Lower lobe of right lung (tissue), 2 donors: Measurements from ENCODE around the gene CRTC2. TPM values are rescaled to one million over a fixed set of nuclear protein-coding genes. Genes with fewer than 3 reads are reported as not detected.
A peak's percentile ranks its signal among the peaks of the same experiment; 100 is the strongest.

Experiments
- ATAC-seq, 2 donors: fragments of 200-7000 bp; cut with Tn5 transposase; one replicate each; pipeline ENCODE4 v1.9.1; 2020 to 2022; ENCODE audit warnings: mild to moderate bottlenecking in 2 of 2, moderate library complexity in 2 of 2
- DNase-seq: peaks from one replicate; pipeline ENCODE4 v3.0.0-alpha.2; 2020
- H3K27ac ChIP-seq: fragments of 200-600 bp; one replicate; pipeline ENCODE4 v1.8.0; 2022
- H3K27me3 ChIP-seq: fragments of 200-600 bp; one replicate; pipeline ENCODE4 v1.8.0; 2022; ENCODE audit warnings: low read depth
- H3K36me3 ChIP-seq: fragments of 200-600 bp; one replicate; pipeline ENCODE4 v1.8.0; 2022; ENCODE audit warnings: mild to moderate bottlenecking
- H3K4me1 ChIP-seq: fragments of 200-600 bp; one replicate; pipeline ENCODE4 v1.8.0; 2022
- H3K4me3 ChIP-seq: fragments of 200-600 bp; one replicate; pipeline ENCODE4 v1.8.0; 2022; ENCODE audit warnings: mild to moderate bottlenecking
- H3K9me3 ChIP-seq: fragments of 200-600 bp; one replicate; pipeline ENCODE4 v1.8.0; 2022
- intact Hi-C: fragments of 100-400 bp; cut with DNase I; formaldehyde crosslinking; loops from one replicate; pipeline ENCODE4 v1.11.0; 2022
- total RNA-seq: library from RNA; stranded (reverse); fragmentation: NEBNext Ultra II Directional; extraction: Animal tissue kit (Norgen Biotek cat#: 25700); gene quantifications from one replicate; pipeline ENCODE4 v1.2.1, GENCODE V29; 2021
- TF ChIP-seq, protein P1 (sequence below): fragments of 200-600 bp; IDR thresholded peaks from one replicate; pipeline ENCODE4 v1.8.0; 2022; ENCODE audit warnings: antibody characterized with exemption, mild to moderate bottlenecking
- donor health status: DM: no; HTN: yes; CAD: no; lungs with severe emphysema.

The CRTC2 gene
- total RNA-seq, 1 donor from 2014 or later = 55.8 TPM

DNA sequence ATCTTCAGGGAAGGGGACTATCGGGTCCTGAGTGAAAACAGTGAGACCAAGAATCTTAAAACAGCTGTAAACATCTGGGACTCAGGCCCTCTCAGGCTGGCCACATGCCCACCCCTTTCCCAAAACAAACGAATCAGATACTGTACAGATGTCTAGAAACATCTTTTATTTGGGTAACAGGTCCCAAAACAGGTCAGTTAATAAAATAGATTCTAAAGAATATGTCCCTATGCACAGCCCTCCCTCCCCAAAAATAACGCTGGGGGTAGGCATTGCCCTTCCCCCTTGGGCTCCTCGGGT lies 499 bp upstream of the CRTC2 start:
- DNase-seq = no peak
- Histone ChIP-seq H3K4me1 (peaks cover 67% of the 10 kb centered on the region), H3K27ac (peak overlapping the region; percentile 58), H3K4me3 (peak overlapping the region; percentile 95), H3K9me3 (no peaks in the 10 kb centered on the region), H3K27me3 (no peaks in the 10 kb centered on the region), H3K36me3 (peaks cover 38% of the 10 kb centered on the region)
- TF ChIP-seq, protein P1, sequence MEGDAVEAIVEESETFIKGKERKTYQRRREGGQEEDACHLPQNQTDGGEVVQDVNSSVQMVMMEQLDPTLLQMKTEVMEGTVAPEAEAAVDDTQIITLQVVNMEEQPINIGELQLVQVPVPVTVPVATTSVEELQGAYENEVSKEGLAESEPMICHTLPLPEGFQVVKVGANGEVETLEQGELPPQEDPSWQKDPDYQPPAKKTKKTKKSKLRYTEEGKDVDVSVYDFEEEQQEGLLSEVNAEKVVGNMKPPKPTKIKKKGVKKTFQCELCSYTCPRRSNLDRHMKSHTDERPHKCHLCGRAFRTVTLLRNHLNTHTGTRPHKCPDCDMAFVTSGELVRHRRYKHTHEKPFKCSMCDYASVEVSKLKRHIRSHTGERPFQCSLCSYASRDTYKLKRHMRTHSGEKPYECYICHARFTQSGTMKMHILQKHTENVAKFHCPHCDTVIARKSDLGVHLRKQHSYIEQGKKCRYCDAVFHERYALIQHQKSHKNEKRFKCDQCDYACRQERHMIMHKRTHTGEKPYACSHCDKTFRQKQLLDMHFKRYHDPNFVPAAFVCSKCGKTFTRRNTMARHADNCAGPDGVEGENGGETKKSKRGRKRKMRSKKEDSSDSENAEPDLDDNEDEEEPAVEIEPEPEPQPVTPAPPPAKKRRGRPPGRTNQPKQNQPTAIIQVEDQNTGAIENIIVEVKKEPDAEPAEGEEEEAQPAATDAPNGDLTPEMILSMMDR = no peak
- no peak for ATAC-seq
- intact Hi-C loops = no loop called here

GRCh38 chr1:153957744-153958110 lies 685 bp downstream of the CRTC2 start:
- Histone ChIP-seq H3K27me3 (no peaks in the 10 kb centered on the region), H3K4me1 (peaks cover 65% of the 10 kb centered on the region)
- DNase-seq = no peak

GRCh38 chr1:153956997-153957715 lies 1.3 kb downstream of the CRTC2 start:
- Histone ChIP-seq H3K4me3 (peak overlapping the region; percentile 95), H3K27me3 (no peaks in the 10 kb centered on the region), H3K36me3 (peaks cover 56% of the 10 kb centered on the region), H3K9me3 (no peaks in the 10 kb centered on the region), H3K4me1 (peaks cover 59% of the 10 kb centered on the region), H3K27ac (peak overlapping the region; percentile 92)
- TF ChIP-seq, protein P1 = no peak
- intact Hi-C loops = no loop called here
- no peak for ATAC-seq
- no peak for DNase-seq

More at GRCh38 chr1:153957744-153958110, 685 bp downstream of the CRTC2 start:
- no peaks in the 10 kb centered on the region for H3K9me3 ChIP-seq
- H3K36me3 ChIP-seq = peaks cover 50% of the 10 kb centered on the region
- H3K27ac ChIP-seq = peak overlapping the region; percentile 92
- ATAC-seq = peak; percentile 3 to 8
- TF ChIP-seq, protein P1 = no peak
- intact Hi-C loops = no loop called here
- peak overlapping the region; percentile 95 for H3K4me3 ChIP-seq

- H3K27me3 ChIP-seq = no peaks in the 10 kb centered on the region
- intact Hi-C loops = no loop called here
- peaks cover 38% of the 10 kb centered on the region for H3K4me1 ChIP-seq
- H3K4me3 ChIP-seq = no peak overlapping the region
- H3K9me3 ChIP-seq = no peaks in the 10 kb centered on the region
- no peak for ATAC-seq
- H3K36me3 ChIP-seq = peaks cover 58% of the 10 kb centered on the region
- H3K27ac ChIP-seq = no peak overlapping the region
- TF ChIP-seq, protein P1 = no peak
- DNase-seq = no peak
Measured at GRCh38 chr1:153954826-153955225, 3.6 kb downstream of the CRTC2 start.

- no peak for DNase-seq
- no peak overlapping the region for H3K4me3 ChIP-seq
- H3K27ac ChIP-seq = no peak overlapping the region
- peaks cover 29% of the 10 kb centered on the region for H3K4me1 ChIP-seq
- no peaks in the 10 kb centered on the region for H3K27me3 ChIP-seq
- H3K9me3 ChIP-seq = no peaks in the 10 kb centered on the region
- no peak for ATAC-seq
- H3K36me3 ChIP-seq = peaks cover 60% of the 10 kb centered on the region
- TF ChIP-seq, protein P1 = no peak
- intact Hi-C loops = no loop called here
Measured at GRCh38 chr1:153953859-153954365, 4.5 kb downstream of the CRTC2 start.
